OCI-LY1 (cell line): ENCODE data around the gene NIBAN1.

ENCODE experiments used
- EZH2 ChIP-seq: fragments of 200-600 bp; sonication (generic), shearing (Covaris generic); IDR thresholded peaks from 2 replicates; pipeline ENCODE4 v1.8.0; 2017; ENCODE audit warnings: borderline replicate concordance, mixed run types, mild to moderate bottlenecking, antibody characterized with exemption, low read length, moderate library complexity, mixed read lengths
- TF ChIP-seq, protein P1 (sequence below): fragments of 200-600 bp; sonication (generic), shearing (Covaris generic); IDR thresholded peaks from 2 replicates; pipeline ENCODE4 v1.5.1; 2017; ENCODE audit warnings: mild to moderate bottlenecking, antibody characterized with exemption, low read length, moderate library complexity, mixed read lengths

GRCh38 chr1:185010361-185010760 lies 36.1 kb upstream of the NIBAN1 start:
- TF ChIP-seq, protein P1, sequence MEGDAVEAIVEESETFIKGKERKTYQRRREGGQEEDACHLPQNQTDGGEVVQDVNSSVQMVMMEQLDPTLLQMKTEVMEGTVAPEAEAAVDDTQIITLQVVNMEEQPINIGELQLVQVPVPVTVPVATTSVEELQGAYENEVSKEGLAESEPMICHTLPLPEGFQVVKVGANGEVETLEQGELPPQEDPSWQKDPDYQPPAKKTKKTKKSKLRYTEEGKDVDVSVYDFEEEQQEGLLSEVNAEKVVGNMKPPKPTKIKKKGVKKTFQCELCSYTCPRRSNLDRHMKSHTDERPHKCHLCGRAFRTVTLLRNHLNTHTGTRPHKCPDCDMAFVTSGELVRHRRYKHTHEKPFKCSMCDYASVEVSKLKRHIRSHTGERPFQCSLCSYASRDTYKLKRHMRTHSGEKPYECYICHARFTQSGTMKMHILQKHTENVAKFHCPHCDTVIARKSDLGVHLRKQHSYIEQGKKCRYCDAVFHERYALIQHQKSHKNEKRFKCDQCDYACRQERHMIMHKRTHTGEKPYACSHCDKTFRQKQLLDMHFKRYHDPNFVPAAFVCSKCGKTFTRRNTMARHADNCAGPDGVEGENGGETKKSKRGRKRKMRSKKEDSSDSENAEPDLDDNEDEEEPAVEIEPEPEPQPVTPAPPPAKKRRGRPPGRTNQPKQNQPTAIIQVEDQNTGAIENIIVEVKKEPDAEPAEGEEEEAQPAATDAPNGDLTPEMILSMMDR = no peak
- no peak for TF ChIP-seq EZH2
